K562 (cell line): Measurements from ENCODE around the gene TMEM89.

Experiments used
- EP300 ChIP-seq: IDR thresholded peaks from 2 replicates; pipeline ENCODE4 v1.6.1; 2012; ENCODE audit warnings: low read length, improper control_type of control experiment
- ZNF707 ChIP-seq: fragments of 250-450 bp; sonication (Bioruptor Pico); conservative IDR thresholded peaks from 2 replicates; pipeline ENCODE4 v1.8.0; 2022; ENCODE audit warnings: inconsistent platforms, mild to moderate bottlenecking, moderate library complexity
- TF ChIP-seq, protein P1 (sequence below): fragments of 250-450 bp; sonication (Bioruptor Pico); IDR thresholded peaks from 2 replicates; pipeline ENCODE4 v1.8.0; 2022; ENCODE audit warnings: moderate library complexity, mild to moderate bottlenecking, inconsistent platforms
- TF ChIP-seq, protein P2 (sequence below): sonication (generic); formaldehyde crosslinking; IDR thresholded peaks from 2 replicates; pipeline ENCODE4 v1.9.0; 2022; ENCODE audit warnings: mild to moderate bottlenecking, missing genetic modification reagents

DNA sequence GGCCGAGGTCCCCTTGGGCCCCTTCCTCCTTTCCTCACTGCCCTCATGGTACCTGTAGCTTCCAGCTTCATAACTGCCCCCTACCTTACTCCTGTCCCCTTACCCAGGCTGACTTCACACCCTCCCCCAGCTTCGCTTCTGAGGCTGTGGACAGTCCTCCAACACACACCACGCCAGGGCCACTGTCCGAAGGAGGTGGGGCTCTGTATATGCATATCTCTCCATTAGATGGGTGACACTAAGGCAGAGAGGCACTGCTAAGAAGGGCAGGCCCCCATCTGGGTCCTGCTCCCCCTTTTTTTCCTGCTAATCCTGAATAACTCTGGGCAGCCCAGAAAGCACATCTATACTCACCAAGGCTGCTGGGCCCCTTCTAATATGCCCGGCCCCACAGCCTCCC, 25.4 kb downstream of the TMEM89 start:
- TF ChIP-seq ZNF707 (CRISPR knock-in tag) (no peak), EP300 (no peak)
- TF ChIP-seq, protein P1, sequence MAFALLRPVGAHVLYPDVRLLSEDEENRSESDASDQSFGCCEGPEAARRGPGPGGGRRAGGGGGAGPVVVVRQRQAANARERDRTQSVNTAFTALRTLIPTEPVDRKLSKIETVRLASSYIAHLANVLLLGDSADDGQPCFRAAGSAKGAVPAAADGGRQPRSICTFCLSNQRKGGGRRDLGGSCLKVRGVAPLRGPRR (CRISPR knock-in tag), result no peak
- TF ChIP-seq, protein P2, sequence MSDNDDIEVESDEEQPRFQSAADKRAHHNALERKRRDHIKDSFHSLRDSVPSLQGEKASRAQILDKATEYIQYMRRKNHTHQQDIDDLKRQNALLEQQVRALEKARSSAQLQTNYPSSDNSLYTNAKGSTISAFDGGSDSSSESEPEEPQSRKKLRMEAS (CRISPR knock-in tag), result no peak
